Activated CD8-positive, alpha-beta T cell treated with anti-CD3 and anti-CD28 coated beads for 36 hours (primary cell): ENCODE measurements around the gene LHX5. TPM values are rescaled to one million over a fixed set of nuclear protein-coding genes. Genes with fewer than 3 reads are reported as not detected.

Experiments used
- ATAC-seq: fragments of 200-7000 bp; cut with Tn5 transposase; one replicate; pipeline ENCODE4 v1.10.0; 2021; ENCODE audit warnings: mild to moderate bottlenecking, moderate library complexity
- CTCF ChIA-PET: fragments of 350-600 bp; sonication (Branson Sonifier 250); formaldehyde crosslinking; loops from one replicate; lab custom pipeline; 2021; ENCODE audit warnings: antibody characterized with exemption; lab: Charles Lee
- POLR2A ChIA-PET: fragments of 350-600 bp; sonication (Branson Sonifier 250); formaldehyde crosslinking; loops from one replicate; lab custom pipeline; 2021; ENCODE audit warnings: antibody characterized with exemption; lab: Charles Lee
- DNase-seq: peaks from one replicate; pipeline ENCODE4 v3.0.0-alpha.2; 2020
- H3K27ac Mint-ChIP-seq: one replicate; pipeline ENCODE4 v1.8.0; 2021; ENCODE audit warnings: mild to moderate bottlenecking, mixed read lengths
- H3K27me3 Mint-ChIP-seq: one replicate; pipeline ENCODE4 v1.8.0; 2021; ENCODE audit warnings: mixed read lengths
- H3K36me3 Mint-ChIP-seq: one replicate; pipeline ENCODE4 v1.8.0; 2021; ENCODE audit warnings: low read depth, mixed read lengths
- H3K4me1 Mint-ChIP-seq: one replicate; pipeline ENCODE4 v1.8.0; 2021; ENCODE audit warnings: low read depth, mixed read lengths
- H3K4me3 Mint-ChIP-seq: one replicate; pipeline ENCODE4 v1.8.0; 2021; ENCODE audit warnings: mild to moderate bottlenecking, moderate library complexity, mixed read lengths
- H3K9me3 Mint-ChIP-seq: one replicate; pipeline ENCODE4 v1.8.0; 2021; ENCODE audit warnings: mixed read lengths
- intact Hi-C: fragments of 100-400 bp; cut with micrococcal nuclease; formaldehyde crosslinking; loops from one replicate; pipeline ENCODE4 v1.10.0; 2022
- total RNA-seq, 2 experiments: library from RNA; stranded (reverse); gene quantifications; one replicate each; pipeline ENCODE4 v1.2.3, GENCODE V29; 2021
- TF ChIP-seq, protein P1 (sequence below): fragments of 200-600 bp; IDR thresholded peaks from one replicate; pipeline ENCODE4 v1.8.0; 2022; ENCODE audit warnings: antibody characterized with exemption, mild to moderate bottlenecking

LHX5 gene
- total RNA-seq, 2 experiments from 2014 or later, result not detected

DNA sequence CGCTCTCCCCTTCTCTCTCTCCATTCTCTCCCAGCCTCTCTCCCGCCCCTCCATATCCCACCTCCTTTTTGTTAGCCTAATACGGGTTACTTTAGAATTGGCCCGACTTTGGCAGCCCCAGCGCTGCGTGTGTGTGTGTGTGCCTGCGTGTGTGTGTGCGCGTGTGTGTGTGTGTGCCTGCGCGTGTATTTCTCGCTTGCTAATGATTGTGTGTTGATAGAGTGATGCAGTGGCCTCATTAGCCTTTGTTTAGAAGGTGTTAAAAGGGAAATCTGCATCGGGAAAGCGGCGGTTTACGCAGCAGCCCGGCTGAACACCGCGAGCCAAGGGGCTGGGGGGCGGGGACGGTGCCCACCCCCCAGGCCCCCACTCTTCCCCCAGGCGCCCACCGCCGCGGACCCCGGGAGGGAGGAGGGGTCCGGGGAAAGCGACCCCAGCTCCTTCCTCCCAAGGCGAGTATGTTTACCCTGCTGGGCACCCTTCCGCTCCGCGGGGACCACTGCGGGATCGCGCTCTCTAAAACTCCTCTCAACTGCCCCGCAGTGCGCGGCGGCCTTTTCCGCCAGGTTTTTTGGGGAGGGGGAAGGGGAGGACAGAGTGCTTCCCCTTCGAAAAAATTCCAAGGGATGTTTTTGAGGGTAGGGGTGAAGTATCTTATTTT, 6.8 kb upstream of the LHX5 start:
- ChIA-PET POLR2A (no interaction called here), CTCF (interaction anchor here (2.7 kb wide), 1 partner anchor 17 kb away, joined by 13 read pairs; no protein-coding TSS in a partner anchor)
- no peak for ATAC-seq
- intact Hi-C loops, result loop anchor here (5.0 to 10.0 kb wide), 3 partner anchors 924 to 1216 kb away; no protein-coding TSS in a partner anchor
- Mint-ChIP-seq H3K4me1 (peaks cover 5% of the 10 kb centered on the region), H3K9me3 (peaks cover 2% of the 10 kb centered on the region), H3K27me3 (peaks cover 77% of the 10 kb centered on the region), H3K36me3 (peaks cover 2% of the 10 kb centered on the region), H3K27ac (no peak overlapping the region), H3K4me3 (no peak overlapping the region)
- no peak for DNase-seq
- TF ChIP-seq, protein P1, sequence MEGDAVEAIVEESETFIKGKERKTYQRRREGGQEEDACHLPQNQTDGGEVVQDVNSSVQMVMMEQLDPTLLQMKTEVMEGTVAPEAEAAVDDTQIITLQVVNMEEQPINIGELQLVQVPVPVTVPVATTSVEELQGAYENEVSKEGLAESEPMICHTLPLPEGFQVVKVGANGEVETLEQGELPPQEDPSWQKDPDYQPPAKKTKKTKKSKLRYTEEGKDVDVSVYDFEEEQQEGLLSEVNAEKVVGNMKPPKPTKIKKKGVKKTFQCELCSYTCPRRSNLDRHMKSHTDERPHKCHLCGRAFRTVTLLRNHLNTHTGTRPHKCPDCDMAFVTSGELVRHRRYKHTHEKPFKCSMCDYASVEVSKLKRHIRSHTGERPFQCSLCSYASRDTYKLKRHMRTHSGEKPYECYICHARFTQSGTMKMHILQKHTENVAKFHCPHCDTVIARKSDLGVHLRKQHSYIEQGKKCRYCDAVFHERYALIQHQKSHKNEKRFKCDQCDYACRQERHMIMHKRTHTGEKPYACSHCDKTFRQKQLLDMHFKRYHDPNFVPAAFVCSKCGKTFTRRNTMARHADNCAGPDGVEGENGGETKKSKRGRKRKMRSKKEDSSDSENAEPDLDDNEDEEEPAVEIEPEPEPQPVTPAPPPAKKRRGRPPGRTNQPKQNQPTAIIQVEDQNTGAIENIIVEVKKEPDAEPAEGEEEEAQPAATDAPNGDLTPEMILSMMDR, result no peak

GRCh38 chr12:113477842-113478215, 6.2 kb upstream of the LHX5 start:
- H3K27ac Mint-ChIP-seq, result no peak overlapping the region
- no peak for DNase-seq

DNA sequence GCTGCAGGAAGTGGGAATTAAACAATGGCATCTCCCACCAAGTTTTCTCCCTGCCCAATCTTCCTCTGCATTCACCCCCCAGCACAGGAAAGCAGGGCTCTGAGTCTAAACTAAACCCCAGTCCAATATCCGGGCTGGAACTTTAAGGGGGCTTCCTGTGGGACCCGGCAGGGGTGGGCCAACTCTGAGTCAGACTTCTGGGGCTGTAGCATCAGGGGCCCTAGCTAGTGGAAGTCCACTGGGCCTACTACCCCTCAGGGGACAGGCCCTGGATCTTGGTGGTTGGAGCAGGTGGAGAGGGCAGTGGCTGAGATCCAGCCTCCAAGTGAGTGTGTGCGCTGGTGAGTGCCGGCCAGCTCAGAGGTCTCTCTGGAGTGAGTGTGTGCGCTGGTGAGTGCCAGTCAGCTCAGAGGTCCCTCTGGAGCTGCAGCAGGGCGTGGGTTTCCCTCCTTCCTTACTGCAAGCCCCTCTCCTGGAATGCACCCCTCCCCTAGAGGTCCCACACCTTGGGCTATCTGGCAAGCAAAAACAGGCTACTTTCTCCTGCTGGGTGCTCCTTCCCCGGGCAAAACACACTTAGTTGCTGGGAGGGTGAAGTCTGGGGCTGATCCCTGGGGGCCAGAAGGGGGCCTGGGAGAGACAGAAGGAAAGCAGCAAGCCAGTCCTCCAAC, 5.6 kb upstream of the LHX5 start:
- ChIA-PET CTCF (no interaction called here), POLR2A (no interaction called here)
- no peak overlapping the region for H3K27ac Mint-ChIP-seq
- TF ChIP-seq, protein P1, result no peak
- peaks cover 5% of the 10 kb centered on the region for H3K4me1 Mint-ChIP-seq
- H3K9me3 Mint-ChIP-seq, result peaks cover 2% of the 10 kb centered on the region
- peaks cover 80% of the 10 kb centered on the region for H3K27me3 Mint-ChIP-seq
- no peak overlapping the region for H3K4me3 Mint-ChIP-seq
- H3K36me3 Mint-ChIP-seq, result peaks cover 2% of the 10 kb centered on the region
- no peak for ATAC-seq
- no peak for DNase-seq
- intact Hi-C loops, result loop anchor here (5.0 to 10.0 kb wide), 3 partner anchors 925 to 1217 kb away; no protein-coding TSS in a partner anchor

More at GRCh38 chr12:113477842-113478215, 6.2 kb upstream of the LHX5 start:
- ATAC-seq, result no peak
- ChIA-PET CTCF (interaction anchor here (2.7 kb wide), 1 partner anchor 16 kb away, joined by 13 read pairs; no protein-coding TSS in a partner anchor), POLR2A (no interaction called here)
- H3K4me1 Mint-ChIP-seq, result peaks cover 5% of the 10 kb centered on the region
- peaks cover 2% of the 10 kb centered on the region for H3K36me3 Mint-ChIP-seq
- H3K9me3 Mint-ChIP-seq, result peaks cover 2% of the 10 kb centered on the region
- H3K4me3 Mint-ChIP-seq, result no peak overlapping the region
- TF ChIP-seq, protein P1, result no peak
- peaks cover 79% of the 10 kb centered on the region for H3K27me3 Mint-ChIP-seq
- intact Hi-C loops, result loop anchor here (5.0 to 10.0 kb wide), 3 partner anchors 924 to 1217 kb away; no protein-coding TSS in a partner anchor

DNA sequence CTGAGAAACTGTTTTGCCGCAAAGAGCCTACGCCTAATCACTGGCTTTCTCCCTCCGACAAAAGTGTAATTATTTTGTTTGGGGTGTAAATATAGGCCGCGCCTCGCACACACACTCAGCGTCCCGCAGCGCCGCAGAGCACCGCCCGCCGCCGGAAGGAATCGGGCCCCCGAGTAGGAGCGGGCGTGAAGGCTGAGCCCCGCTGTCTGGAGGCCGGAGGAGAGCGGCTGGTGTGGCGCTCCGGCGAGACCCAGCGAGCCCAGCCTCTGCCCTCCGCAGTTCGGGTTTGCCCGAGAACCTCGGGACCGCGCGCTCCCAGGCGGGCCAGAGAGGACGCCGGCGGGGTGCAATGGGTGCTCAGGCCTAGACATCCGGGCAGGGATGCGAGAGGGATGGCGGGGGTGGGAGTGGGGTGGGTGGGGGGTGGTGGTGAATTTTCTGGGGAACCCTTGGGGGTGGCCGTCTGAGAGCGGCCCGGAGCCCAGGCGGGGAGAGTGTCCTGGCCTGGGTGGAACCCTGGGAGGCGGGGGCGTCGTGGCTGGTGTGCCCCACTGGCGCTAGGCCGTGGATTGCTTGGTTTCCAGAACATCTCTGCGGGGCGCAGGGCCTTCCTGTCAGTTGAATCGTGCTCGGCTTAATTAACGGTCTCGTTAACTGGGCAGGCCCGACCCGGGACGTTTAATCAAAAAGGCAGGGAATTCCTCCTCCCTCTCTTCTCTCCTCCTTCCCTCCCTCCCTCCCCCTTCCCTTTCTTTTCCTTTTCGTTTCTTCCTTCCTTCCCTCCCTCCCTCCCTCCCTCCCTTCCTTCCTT, 4.7 kb upstream of the LHX5 start:
- Mint-ChIP-seq H3K4me1 (peaks cover 7% of the 10 kb centered on the region), H3K36me3 (peaks cover 2% of the 10 kb centered on the region), H3K27ac (no peak overlapping the region), H3K4me3 (no peak overlapping the region), H3K27me3 (peaks cover 79% of the 10 kb centered on the region), H3K9me3 (peaks cover 2% of the 10 kb centered on the region)
- ATAC-seq (no peak), DNase-seq (no peak)
- TF ChIP-seq, protein P1, result no peak
- POLR2A ChIA-PET, result no interaction called here
- intact Hi-C loops, result loop anchor here (5.0 to 10.0 kb wide), 3 partner anchors 926 to 1218 kb away; no protein-coding TSS in a partner anchor
- CTCF ChIA-PET, result no interaction called here
